Measurements from ENCODE around the gene MAPT.

The MAPT gene

GRCh38 chr17:45982791-45983613, 88.6 kb downstream of the MAPT start:
- no peak for TF ChIP-seq CTCF (IDR thresholded peaks at IDR 0.05)
- no peak for DNase-seq
- H3K4me1 ChIP-seq, result no peaks in the 10 kb centered on the region
- intact Hi-C loops (cut with DNase I; ENCODE audit: low total_unique reads), result no loop called here
- no peaks in the 10 kb centered on the region for H3K36me3 ChIP-seq
- H3K9me3 ChIP-seq, result no peaks in the 10 kb centered on the region
- peaks cover 0 to 8% of the 10 kb centered on the region in 2 donors for H3K27me3 ChIP-seq
- H3K27ac ChIP-seq, result no peak overlapping the region
- no peak overlapping the region for H3K4me3 ChIP-seq

- H3K36me3 ChIP-seq, result no peaks in the 10 kb centered on the region
- H3K9me3 ChIP-seq, result no peaks in the 10 kb centered on the region
- no peak for TF ChIP-seq CTCF (IDR thresholded peaks at IDR 0.05)
- no peak for DNase-seq
- intact Hi-C loops (cut with DNase I; ENCODE audit: low total_unique reads), result no loop called here
- H3K4me1 ChIP-seq, result no peaks in the 10 kb centered on the region
- no peak overlapping the region for H3K4me3 ChIP-seq
- no peak overlapping the region for H3K27ac ChIP-seq
- peaks cover 0 to 8% of the 10 kb centered on the region in 2 donors for H3K27me3 ChIP-seq
These were observed 89.4 kb downstream of the MAPT start for GRCh38 chr17:45983614-45984310.

- Histone ChIP-seq H3K36me3 (no peaks in the 10 kb centered on the region), H3K9me3 (no peaks in the 10 kb centered on the region), H3K4me3 (no peak overlapping the region), H3K4me1 (no peaks in the 10 kb centered on the region), H3K27me3 (peaks cover 0 to 8% of the 10 kb centered on the region in 2 donors), H3K27ac (no peak overlapping the region)
- no peak for TF ChIP-seq CTCF (IDR thresholded peaks at IDR 0.05)
- DNase-seq, result no peak
- intact Hi-C loops (cut with DNase I; ENCODE audit: low total_unique reads), result no loop called here
These were observed 90.0 kb downstream of the MAPT start for GRCh38 chr17:45984368-45984767.

GRCh38 chr17:45985447-45985846, 91.1 kb downstream of the MAPT start:
- no peak overlapping the region for H3K27ac ChIP-seq
- H3K9me3 ChIP-seq, result no peaks in the 10 kb centered on the region
- no peak for DNase-seq
- no peaks in the 10 kb centered on the region for H3K36me3 ChIP-seq
- no peak overlapping the region for H3K4me3 ChIP-seq
- H3K4me1 ChIP-seq, result no peaks in the 10 kb centered on the region
- intact Hi-C loops (cut with DNase I; ENCODE audit: low total_unique reads), result no loop called here
- TF ChIP-seq CTCF (IDR thresholded peaks at IDR 0.05), result no peak
- peaks cover 0 to 8% of the 10 kb centered on the region in 2 donors for H3K27me3 ChIP-seq

GRCh38 chr17:45986056-45986455, 91.7 kb downstream of the MAPT start:
- no peak overlapping the region for H3K4me3 ChIP-seq
- intact Hi-C loops (cut with DNase I; ENCODE audit: low total_unique reads), result no loop called here
- no peaks in the 10 kb centered on the region for H3K9me3 ChIP-seq
- no peak for TF ChIP-seq CTCF (IDR thresholded peaks at IDR 0.05)
- peaks cover 0 to 8% of the 10 kb centered on the region in 2 donors for H3K27me3 ChIP-seq
- no peaks in the 10 kb centered on the region for H3K36me3 ChIP-seq
- no peak for DNase-seq
- no peak overlapping the region for H3K27ac ChIP-seq
- H3K4me1 ChIP-seq, result no peaks in the 10 kb centered on the region
